CD4-positive, alpha-beta T cell treated with Interleukin-4 for 4 hours (primary cell): ENCODE data around the gene NEIL1.
"Not testable (repeated sequence)": the region's sequence is repeated elsewhere in the genome, so short reads cannot be mapped to it uniquely, and the experiment has no call there.

Experiments
- DNase-seq: peaks from one replicate; pipeline ENCODE4 v3.0.0-alpha.2; 2020

The NEIL1 gene

DNA sequence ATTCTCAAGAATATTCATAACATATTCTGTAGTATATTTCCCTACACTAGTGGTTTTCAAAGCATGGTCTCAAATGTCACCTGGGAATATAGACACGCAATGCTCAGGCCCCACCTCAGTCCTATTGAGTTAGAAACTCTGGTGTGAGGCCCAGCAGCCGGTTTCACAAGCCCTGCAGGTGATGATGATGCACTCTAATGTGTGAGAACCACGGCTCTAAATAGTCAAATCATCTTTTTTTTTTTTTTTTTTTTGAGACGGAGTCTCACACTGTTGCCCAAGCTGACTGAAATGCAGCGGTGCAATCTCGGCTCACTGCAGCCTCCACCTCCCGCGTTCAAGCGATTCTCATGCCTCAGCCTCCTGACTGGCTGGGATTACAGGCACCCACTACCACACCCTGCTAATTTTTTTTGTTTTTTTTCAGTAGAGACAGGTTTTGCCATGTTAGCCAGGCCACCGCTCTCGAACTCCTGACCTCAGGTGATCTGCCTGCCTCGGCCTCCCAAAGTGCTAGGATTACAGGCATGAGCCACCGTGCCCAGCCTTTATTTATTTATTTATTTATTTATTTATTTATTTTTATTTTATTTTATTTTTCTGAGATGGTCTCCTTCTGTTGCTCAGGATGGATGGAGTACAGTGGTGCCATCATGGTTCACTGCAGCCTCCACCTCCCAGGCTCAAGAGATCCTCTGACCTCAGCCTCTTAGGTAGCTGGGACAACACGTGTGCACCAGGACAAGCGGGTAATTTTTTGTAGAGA lies 13.0 kb upstream of the NEIL1 start:
- not testable (repeated sequence) for DNase-seq

- DNase-seq = no peak
Observed at GRCh38 chr15:75335313-75335704, 11.5 kb upstream of the NEIL1 start.

- peak; percentile 72 for DNase-seq
Observed at GRCh38 chr15:75335705-75336355, 11.0 kb upstream of the NEIL1 start, which contains the start of gene COMMD4. TSS of gene COMMD4 (plus strand) at chr15:75336063. CDS start at chr15:75336090, 27 bp downstream.

GRCh38 chr15:75338661-75339240 lies 8.1 kb upstream of the NEIL1 start:
- DNase-seq = no peak

- DNase-seq = no peak
Observed at GRCh38 chr15:75339531-75340240, 7.2 kb upstream of the NEIL1 start.

GRCh38 chr15:75342221-75342620 lies 4.6 kb upstream of the NEIL1 start:
- DNase-seq = no peak

- not testable (repeated sequence) for DNase-seq
Observed at GRCh38 chr15:75343953-75344352, 2.9 kb upstream of the NEIL1 start.

DNA sequence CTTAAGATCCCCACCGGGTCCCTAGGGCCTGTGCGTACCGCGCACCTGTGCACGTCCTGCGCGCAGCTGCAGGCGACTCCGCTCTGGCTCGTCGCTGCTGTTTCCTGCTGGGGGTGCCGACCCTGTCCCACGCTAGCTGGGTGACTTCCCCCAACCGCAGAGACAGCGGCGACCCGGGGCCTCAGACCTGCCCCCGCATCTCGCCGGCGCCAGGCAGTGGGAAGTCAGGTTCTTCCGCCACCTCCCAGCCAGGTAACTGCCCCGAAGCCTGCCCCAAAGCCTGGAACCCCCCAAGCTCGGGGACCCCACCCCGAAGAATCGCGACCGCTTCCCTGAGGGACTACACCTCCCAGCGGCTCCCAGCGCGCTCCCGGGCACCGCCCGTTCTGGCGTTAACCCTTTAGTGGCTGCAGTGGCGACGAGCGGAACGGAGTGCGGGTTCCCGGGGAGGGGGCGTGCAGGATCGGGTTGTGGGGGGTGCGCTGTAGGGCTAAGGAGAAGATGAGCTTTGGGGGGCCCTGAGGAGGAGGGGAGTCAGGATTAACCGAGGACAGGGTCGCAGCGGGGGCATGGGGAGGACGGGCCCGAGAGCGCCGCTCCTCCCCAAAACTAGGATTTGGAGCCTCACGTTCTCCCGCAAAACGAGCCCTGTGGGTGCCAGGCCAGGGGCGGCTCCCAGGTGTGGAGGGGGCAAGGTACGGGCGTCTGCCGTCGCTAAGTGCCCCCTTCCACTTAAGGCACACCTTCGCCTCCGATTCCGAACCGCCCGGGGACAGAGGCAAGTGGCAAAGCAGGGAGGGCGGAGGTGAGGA lies 589 bp downstream of the NEIL1 start:
- peak; percentile 38 for DNase-seq

DNA sequence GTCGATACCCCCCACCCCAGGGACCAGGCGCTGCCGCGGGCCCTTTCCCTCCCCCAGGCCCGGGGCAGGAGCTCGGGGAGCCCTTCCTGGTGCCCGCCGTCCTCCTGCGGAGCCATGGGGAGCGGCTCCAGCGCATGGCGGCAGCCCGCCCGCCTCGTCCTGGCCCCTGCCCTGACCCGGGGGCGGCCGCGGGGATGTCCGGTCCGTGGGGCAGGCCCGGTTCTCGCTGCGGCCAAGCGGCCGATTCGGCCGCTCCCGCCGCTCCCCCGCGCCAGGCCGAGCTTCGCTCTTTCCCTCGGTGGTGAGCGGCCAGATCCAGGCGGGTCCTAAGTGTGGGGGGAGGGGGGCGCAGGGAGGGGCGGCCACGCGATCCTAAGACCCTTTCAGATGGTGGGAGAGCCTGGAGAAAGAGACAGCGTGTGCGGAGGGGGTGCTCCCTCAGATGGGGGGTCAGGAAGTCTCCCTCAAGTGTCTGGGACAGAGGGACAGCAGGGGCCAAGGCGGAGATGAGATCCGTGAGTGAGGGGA lies 1.3 kb downstream of the NEIL1 start:
- DNase-seq = no peak

- no peak for DNase-seq
Observed at GRCh38 chr15:75348562-75349350, 1.9 kb downstream of the NEIL1 start.

DNA sequence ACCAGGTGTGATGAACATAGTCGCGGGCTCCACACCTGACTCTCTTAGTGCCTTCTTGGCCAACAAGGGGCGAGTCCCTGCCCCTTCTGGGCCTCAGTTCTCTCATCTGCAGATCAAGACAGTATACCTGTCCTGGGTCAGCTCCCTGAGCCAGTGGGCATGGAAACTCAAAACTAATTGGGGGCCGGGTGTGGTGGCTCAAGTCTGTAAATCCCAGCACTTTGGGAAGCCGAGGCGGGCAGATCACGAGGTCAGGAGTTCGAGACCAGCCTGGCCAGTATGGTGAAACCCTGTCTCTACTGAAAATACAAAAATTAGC lies 2.5 kb downstream of the NEIL1 start:
- not testable (repeated sequence) for DNase-seq

- peak; percentile 75 for DNase-seq
Observed at GRCh38 chr15:75349851-75350588, 3.2 kb downstream of the NEIL1 start.

DNA sequence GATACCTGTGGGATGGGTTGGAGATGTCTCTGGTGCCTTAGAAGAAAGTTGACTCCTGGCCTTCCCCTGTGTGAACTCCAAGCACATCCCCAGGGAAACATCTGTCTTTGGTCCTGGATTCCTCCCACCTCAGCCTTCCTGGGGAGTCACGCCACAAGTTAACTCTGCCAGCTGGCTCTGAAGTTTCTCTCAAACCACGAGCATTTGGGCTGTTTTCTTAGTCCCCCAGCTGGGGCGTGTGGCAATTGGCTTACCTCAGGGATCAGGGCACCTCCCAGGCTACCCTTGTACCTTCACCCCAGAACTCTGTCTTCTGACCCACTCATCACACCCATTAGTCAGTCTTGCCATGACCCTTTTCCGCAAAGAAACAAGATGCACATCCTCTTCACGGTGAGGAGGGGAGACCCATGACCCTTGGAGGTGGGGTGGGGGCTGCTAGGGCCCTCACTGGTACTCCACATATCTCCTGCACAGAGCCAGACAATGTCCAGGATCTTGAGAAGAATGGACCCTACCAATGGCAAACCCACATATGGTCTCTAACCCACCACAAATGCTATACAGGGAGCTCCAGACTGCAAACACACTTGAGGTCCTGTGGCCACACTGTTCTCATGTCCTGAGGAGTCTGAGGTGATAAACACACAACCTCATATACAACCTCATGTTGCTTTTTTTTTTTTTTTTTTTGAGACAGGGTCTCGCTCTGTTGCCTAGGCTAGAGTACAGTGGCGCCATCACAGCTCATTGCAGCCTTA lies 3.9 kb downstream of the NEIL1 start:
- DNase-seq = no peak

DNA sequence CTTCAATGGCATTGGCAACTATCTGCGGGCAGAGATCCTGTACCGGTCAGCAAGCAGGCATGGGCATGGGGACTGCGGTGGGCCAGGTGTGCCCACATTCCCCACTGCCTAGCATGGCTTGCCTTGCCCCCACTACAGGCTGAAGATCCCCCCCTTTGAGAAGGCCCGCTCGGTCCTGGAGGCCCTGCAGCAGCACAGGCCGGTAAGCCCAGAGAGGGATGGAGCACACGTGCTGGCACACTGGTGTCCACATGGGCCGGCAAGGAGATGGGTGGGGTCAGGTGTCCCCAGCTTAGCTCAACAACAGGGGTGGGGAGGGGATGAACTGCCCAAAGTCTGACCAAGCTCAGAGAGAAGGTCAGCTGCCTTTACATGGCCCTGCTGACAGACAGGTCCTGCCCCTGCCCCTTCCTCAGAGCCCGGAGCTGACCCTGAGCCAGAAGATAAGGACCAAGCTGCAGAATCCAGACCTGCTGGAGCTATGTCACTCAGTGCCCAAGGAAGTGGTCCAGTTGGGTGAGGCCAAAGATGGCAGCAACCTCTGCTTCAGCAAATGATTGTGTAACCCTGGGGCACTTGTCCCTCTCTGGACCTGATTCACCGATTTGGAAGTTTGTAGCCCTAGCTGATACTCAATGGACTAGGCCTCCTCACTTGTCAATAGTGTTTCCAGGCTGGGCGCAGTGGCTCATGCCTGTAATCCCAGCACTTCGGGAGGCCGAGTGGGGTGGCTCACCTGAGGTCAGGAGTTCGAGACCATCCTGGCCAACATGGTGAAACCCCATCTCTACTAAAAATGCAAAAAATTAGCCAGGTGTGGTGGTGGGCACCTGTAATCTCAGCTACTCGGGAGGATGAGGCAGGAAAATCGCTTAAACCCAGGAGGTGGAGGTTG lies 5.6 kb downstream of the NEIL1 start:
- no peak for DNase-seq

DNA sequence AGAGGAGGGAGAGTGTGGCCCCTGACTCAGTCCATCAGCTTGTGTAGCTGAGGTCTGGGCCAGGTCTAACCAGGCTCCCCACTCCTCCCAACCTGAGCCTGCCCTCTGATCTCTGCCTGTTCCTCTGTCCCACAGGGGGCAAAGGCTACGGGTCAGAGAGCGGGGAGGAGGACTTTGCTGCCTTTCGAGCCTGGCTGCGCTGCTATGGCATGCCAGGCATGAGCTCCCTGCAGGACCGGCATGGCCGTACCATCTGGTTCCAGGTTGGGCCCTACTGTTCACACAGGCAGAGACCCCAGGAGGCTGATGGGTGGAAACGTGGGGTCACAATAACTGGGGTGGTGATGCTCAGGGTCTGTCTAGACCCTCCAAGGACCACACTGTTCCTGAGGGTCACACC lies 6.8 kb downstream of the NEIL1 start:
- DNase-seq = no peak

DNA sequence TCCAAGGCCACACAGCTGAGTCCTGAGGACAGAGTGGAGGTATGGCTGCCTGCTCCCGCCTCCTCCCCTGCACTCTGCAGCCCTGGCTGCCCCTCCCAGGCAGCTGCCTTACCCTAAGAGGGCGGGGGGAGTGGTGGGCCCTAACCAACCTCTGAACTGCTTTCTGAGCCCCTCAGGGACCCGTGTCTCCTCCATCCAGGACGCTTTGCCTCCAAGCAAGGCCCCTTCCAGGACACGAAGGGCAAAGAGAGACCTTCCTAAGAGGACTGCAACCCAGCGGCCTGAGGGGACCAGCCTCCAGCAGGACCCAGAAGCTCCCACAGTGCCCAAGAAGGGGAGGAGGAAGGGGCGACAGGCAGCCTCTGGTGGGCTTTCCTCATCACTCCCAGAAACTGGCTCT lies 7.6 kb downstream of the NEIL1 start:
- no peak for DNase-seq

- no peak for DNase-seq
Observed at GRCh38 chr15:75355369-75355768, 8.5 kb downstream of the NEIL1 start.

DNA sequence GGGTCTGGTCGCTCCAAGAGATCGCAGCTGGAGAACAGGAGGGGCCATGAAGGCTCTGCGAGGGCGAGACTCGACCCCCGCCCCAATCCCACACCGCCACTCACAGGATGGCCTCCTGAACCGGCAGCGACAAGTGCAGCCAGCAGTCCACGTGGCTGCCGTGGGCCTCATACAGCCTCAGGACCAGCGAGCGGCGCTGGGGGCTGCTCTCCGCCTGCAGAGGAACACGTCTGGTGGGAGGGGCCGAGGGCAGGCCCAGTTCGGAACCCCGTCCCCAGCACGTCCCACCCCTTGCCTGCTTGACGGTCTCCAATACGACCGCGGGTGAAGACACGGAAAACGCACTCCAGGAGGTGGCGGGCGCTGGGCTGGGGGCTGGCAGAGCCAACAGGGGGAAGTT lies 9.2 kb downstream of the NEIL1 start:
- DNase-seq = no peak

GRCh38 chr15:75356517-75356916 lies 9.7 kb downstream of the NEIL1 start:
- no peak for DNase-seq
